Heart left ventricle (tissue), 16 donors: Measurements from ENCODE around the gene FAM219B. TPM values are rescaled to one million over a fixed set of nuclear protein-coding genes. Genes with fewer than 3 reads are reported as not detected.

Source experiments
- ATAC-seq, 4 donors: fragments of 200-7000 bp; cut with Tn5 transposase; one replicate each; pipeline ENCODE4 v1.9.1; 2020 to 2022; ENCODE audit warnings: moderate library complexity in 4 of 4, mild to moderate bottlenecking in 3 of 4, moderate number of reproducible peaks in 1 of 4
- DNase-seq, 5 donors: peaks; one replicate each; pipeline ENCODE4 v3.0.0-alpha.2; 2020
- H3K27ac ChIP-seq, 12 donors: fragments of 200-600 bp; sonication (generic) in 4 of 12; one replicate each; pipeline versions ENCODE4 v1.5.0 to v1.8.0; 2016 to 2022; ENCODE audit warnings: mild to moderate bottlenecking in 2 of 12
- H3K27me3 ChIP-seq, 9 donors: fragments of 200-600 bp; sonication (generic) in 2 of 9; one replicate each; pipeline versions ENCODE4 v1.5.1 to v1.8.0; 2016 to 2022; ENCODE audit warnings: mild to moderate bottlenecking in 3 of 9
- H3K36me3 ChIP-seq, 9 donors: fragments of 200-600 bp; sonication (generic) in 2 of 9; one replicate each; pipeline versions ENCODE4 v1.5.0 to v1.8.0; 2018 to 2022; ENCODE audit warnings: mild to moderate bottlenecking in 2 of 9
- H3K4me1 ChIP-seq, 12 donors: fragments of 200-600 bp; sonication (generic) in 4 of 12; one replicate each; pipeline versions ENCODE4 v1.5.0 to v1.8.0; 2016 to 2022; ENCODE audit warnings: mild to moderate bottlenecking in 3 of 12
- H3K4me3 ChIP-seq, 12 donors: fragments of 200-600 bp; sonication (generic) in 4 of 12; one replicate each; pipeline versions ENCODE4 v1.5.0 to v1.8.0; 2017 to 2022; ENCODE audit warnings: mild to moderate bottlenecking in 9 of 12, moderate library complexity in 4 of 12
- H3K9me3 ChIP-seq, 12 donors: fragments of 200-600 bp; sonication (generic) in 4 of 12; one replicate each; pipeline versions ENCODE4 v1.5.0 to v1.8.0; 2016 to 2022; ENCODE audit warnings: mild to moderate bottlenecking in 1 of 12
- POLR2A ChIP-seq, 2 donors: fragments of 450-650 bp; IDR thresholded peaks; one replicate each; pipeline ENCODE4 v1.6.1; 2017; ENCODE audit warnings: antibody characterized with exemption in 2 of 2, mild to moderate bottlenecking in 2 of 2, moderate library complexity in 2 of 2
- WGBS, 4 donors: extraction: QIAGEN DNeasy Blood & Tissue Kit in 2 of 4; methylation state at CpG; one replicate each; pipeline versions ENCODE4 v1.1.5 to v1.1.7; 2013 to 2018; 5-methylcytosine and 5-hydroxymethylcytosine counted together
- intact Hi-C, 10 donors: fragments of 100-400 bp; cut with DNase I; formaldehyde crosslinking; loops; one replicate each; pipeline versions ENCODE4 v1.11.1 to v1.14.2; 2022
- polyA plus RNA-seq, 2 donors: library from polyadenylated mRNA; stranded (reverse); fragments of 200-250 nt; gene quantifications; one replicate each; pipeline ENCODE4 v1.2.3, GENCODE V29; 2013
- total RNA-seq, 9 donors: library from RNA; depleted of rRNA in 2 of 9; stranded (reverse); fragments of >200 nt in 2 of 9; fragmentation: NEBNext Ultra II Directional in 3 of 9; extraction: Animal tissue kit (Norgen Biotek cat#: 25700) in 3 of 9; gene quantifications; one replicate each; pipeline versions ENCODE4 v1.1.0 to v1.2.4, GENCODE V29; 2016 to 2023
- TF ChIP-seq, protein P1 (sequence below), 12 donors: fragments of 200-600 bp; sonication (generic) in 4 of 12; IDR thresholded peaks; one replicate each; pipeline versions ENCODE4 v1.5.0 to v1.8.0; 2018 to 2022; ENCODE audit warnings: antibody characterized with exemption in 12 of 12, mild to moderate bottlenecking in 5 of 12
- donor health status: ischemic (EF 13 %, LVEDD 7.1; RV severe dilation, severe dysfunction).
- donor health status: healthy with polysubstance abuse.
- donor health status: DM: no; HTN: yes; CAD: no.
- donor health status: DM: no; HTN: no; CAD: no.
- donor health status: ischemic (EF 25% LVEDD 6.9; RV normal size, moderate dysfunction).
- donor health status: ischemic (EF 25% LVEDD 5.7; RV mildly dilated, moderate dysfunction).
- donor health status: healthy.
- donor health status: DM: yes; HTN: yes; CAD: no.
- donor health status: ischemic (EF 35%, LVEDD 5.7; RV mildly dilated, moderate dysfunction).
- donor health status: nonischemic (EF 11% LVEDD 7.7; RV severe dilation, severe dysfunction).
- donor health status: DM: yes; HTN: yes; CAD: no.
- donor health status: PGD.
- donor health status: ischemic (EF 29% LVEDD 5.4; RV normal size, mild dysfunction).
- donor health status: nonischemic (EF 23%, LVEDD 6.1; RV moderate dilation, normal function).

Gene FAM219B
- total and polyA plus RNA-seq, 11 donors: 31.3 to 110 (median 86.1) TPM

DNA sequence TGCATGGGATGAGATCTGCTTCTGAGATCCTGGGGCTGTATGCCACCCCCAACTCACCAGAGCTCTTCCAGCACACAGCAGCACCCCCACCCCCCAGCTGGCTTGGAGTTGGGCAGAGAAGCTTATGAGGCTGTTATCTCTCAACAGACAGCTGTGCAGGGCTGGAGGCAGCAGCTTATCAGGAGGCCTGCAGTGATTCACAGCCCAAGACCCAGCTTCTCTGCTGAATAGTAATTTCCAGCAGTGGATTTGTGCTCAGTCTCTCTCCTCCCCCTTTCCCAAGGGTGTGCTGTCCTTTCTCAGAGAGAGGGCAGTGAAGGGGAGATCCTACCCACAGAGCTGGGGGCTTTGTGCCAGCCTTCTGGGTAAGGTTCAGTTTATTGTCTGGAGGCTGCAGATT is 47.9 kb upstream of the FAM219B start:
- ATAC-seq (peak in 3 of 4 donors; percentile 9 to 18 (median 10)), DNase-seq (peak in 2 of 5 donors; percentile 59 to 69)
- Histone ChIP-seq H3K4me3 (peak overlapping the region in 9 of 12 donors; percentile 55 to 73 (median 62)), H3K27me3 (peaks cover 0 to 24% (median 8%) of the 10 kb centered on the region in 9 donors), H3K36me3 (no peaks in the 10 kb centered on the region), H3K4me1 (peaks cover 0 to 56% (median 38%) of the 10 kb centered on the region in 12 donors), H3K27ac (peak overlapping the region in 5 of 12 donors; percentile 6 to 82 (median 39)), H3K9me3 (no peaks in the 10 kb centered on the region)
- TF ChIP-seq, protein P1, sequence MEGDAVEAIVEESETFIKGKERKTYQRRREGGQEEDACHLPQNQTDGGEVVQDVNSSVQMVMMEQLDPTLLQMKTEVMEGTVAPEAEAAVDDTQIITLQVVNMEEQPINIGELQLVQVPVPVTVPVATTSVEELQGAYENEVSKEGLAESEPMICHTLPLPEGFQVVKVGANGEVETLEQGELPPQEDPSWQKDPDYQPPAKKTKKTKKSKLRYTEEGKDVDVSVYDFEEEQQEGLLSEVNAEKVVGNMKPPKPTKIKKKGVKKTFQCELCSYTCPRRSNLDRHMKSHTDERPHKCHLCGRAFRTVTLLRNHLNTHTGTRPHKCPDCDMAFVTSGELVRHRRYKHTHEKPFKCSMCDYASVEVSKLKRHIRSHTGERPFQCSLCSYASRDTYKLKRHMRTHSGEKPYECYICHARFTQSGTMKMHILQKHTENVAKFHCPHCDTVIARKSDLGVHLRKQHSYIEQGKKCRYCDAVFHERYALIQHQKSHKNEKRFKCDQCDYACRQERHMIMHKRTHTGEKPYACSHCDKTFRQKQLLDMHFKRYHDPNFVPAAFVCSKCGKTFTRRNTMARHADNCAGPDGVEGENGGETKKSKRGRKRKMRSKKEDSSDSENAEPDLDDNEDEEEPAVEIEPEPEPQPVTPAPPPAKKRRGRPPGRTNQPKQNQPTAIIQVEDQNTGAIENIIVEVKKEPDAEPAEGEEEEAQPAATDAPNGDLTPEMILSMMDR (IDR thresholded peaks at IDR 0.05): no peak
- TF ChIP-seq POLR2A (IDR thresholded peaks at IDR 0.05): no peak
- intact Hi-C loops: loop anchor here in 8 of 10 donors (5.0 to 10.0 kb wide), 6 partner anchors 112 to 322 kb away; partner anchors contain the start of genes C15orf39 (in 3 of the 8) and ULK3 (in 1 of the 8)

DNA sequence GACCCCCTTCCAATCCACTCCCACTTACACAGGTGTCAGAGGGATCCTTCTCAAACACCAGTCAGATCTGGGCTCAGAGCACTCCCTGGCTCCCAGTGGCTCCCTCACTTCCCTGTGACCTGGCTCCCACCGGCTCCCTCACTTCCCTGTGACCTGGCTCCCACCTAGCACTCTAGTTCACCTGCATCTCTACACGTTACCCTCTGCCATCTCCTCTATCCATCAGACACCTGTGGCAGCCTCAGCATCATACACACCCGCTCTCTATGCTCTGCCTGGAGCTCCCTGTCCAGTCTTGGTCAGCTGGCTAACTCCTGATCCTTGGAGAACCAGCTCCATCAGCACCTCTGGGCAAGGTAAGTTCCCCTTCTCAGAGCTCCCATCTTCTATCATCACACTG is 44.4 kb upstream of the FAM219B start:
- no peak for ATAC-seq
- Histone ChIP-seq H3K4me3 (no peak overlapping the region), H3K9me3 (no peaks in the 10 kb centered on the region), H3K4me1 (peaks cover 0 to 26% (median 15%) of the 10 kb centered on the region in 12 donors), H3K27me3 (no peaks in the 10 kb centered on the region), H3K36me3 (no peaks in the 10 kb centered on the region), H3K27ac (no peak overlapping the region)
- intact Hi-C loops: loop anchor here in 9 of 10 donors (2.0 to 10.0 kb wide), 7 partner anchors 109 to 319 kb away; partner anchors contain the start of genes C15orf39 (in 3 of the 9) and ULK3 (in 1 of the 9)
- DNase-seq: no peak
- WGBS, 4 donors: 64 to 75% (median 70%) methylated on average over 3 of the region's 3 CpGs
- TF ChIP-seq, protein P1 (IDR thresholded peaks at IDR 0.05): no peak
- no peak for TF ChIP-seq POLR2A (IDR thresholded peaks at IDR 0.05)

DNA sequence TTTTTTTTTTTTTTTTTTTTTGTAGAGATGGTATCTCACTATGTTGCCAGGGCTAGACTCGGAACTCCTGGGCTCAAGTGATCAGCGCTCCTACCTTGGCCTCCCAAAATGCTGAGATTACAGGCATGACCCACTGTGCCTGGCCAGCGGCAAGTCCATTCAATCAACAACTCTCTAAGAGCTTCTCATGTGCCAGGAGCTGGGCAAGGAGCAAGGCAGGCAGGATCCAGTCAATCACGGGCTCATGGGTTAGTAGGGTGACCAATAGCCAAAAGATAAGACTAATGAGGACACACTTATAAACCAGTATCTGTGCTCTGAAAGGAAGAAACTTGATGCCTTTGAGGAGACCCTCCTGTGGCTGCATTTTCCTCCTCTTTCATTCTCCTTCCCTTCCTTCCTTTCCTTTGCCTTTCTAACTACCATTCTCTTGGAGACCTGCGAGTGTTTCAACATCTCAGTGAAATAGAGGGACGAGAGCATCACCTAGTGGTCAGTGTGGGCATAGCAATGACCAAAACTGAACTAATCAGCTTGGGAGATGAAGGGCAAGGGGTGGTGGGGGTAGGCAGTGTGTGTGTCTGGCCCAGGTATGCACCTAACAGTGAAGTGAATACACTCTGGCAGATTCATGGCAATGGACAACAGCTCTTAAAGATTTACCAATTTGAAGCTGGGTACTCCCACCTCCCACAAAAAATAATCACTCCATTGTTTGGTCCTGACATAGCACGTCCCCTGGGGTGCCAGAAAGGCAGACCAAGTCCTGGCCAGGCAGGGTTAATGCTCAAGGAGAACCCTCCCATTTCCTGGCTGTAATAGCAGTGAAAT is 43.6 kb upstream of the FAM219B start:
- intact Hi-C loops: loop anchor here (1.0 to 10.0 kb wide), 8 partner anchors 108 to 318 kb away; partner anchors contain the start of genes C15orf39 (in 3 of the 10) and ULK3 (in 1 of the 10)
- no peaks in the 10 kb centered on the region for H3K9me3 ChIP-seq
- 48 to 49% (median 49%) methylated on average over 7 of the region's 7 CpGs for WGBS, 4 donors
- no peak overlapping the region for H3K4me3 ChIP-seq
- no peak overlapping the region for H3K27ac ChIP-seq
- no peaks in the 10 kb centered on the region for H3K27me3 ChIP-seq
- H3K4me1 ChIP-seq: peaks cover 0 to 19% (median 8%) of the 10 kb centered on the region in 12 donors
- peak in 3 of 4 donors; percentile 68 to 83 (median 77) for ATAC-seq
- peak in 4 of 5 donors; percentile 55 to 70 (median 56) for DNase-seq
- H3K36me3 ChIP-seq: no peaks in the 10 kb centered on the region
- no peak for TF ChIP-seq POLR2A (IDR thresholded peaks at IDR 0.05)
- TF ChIP-seq, protein P1 (IDR thresholded peaks at IDR 0.05): peak; percentile 92 to 98 (median 95)
